ENCODE measurements around the gene ACBD6. TPM values are rescaled to one million over a fixed set of nuclear protein-coding genes. Genes with fewer than 3 reads are reported as not detected.

Gene ACBD6
- total RNA-seq, 1 experiment from 2014 or later = 63.7 TPM

GRCh38 chr1:180510882-180511281 is 8.5 kb upstream of the ACBD6 start:
- H3K27ac ChIP-seq (ENCODE audit: low read depth, low read length, poor library complexity, severe bottlenecking) = no peak overlapping the region
- H3K4me1 ChIP-seq (ENCODE audit: insufficient read depth, low read length, poor library complexity, severe bottlenecking) = no peaks in the 10 kb centered on the region
- H3K4me3 ChIP-seq (ENCODE audit: low read depth, low read length, poor library complexity, severe bottlenecking) = no peak overlapping the region
- intact Hi-C loops (cut with micrococcal nuclease; ENCODE audit: unreplicated experiment) = loop anchor here (10.0 kb wide), 1 partner anchor 914 kb away; no protein-coding TSS in a partner anchor
- no peaks in the 10 kb centered on the region for H3K36me3 ChIP-seq (ENCODE audit: insufficient read depth, low read length, poor library complexity, severe bottlenecking)
- H3K9me3 ChIP-seq (ENCODE audit: low read depth, low read length, poor library complexity, severe bottlenecking) = no peaks in the 10 kb centered on the region
- DNase-seq (ENCODE audit: low spot score) = no peak
- POLR2A ChIA-PET (ENCODE audit: low non-redundant PET) = no interaction called here
- no peaks in the 10 kb centered on the region for H3K27me3 ChIP-seq (replicated peaks; ENCODE audit: insufficient read depth, low read depth, low read length, poor library complexity)
- CTCF ChIA-PET = no interaction called here
- TF ChIP-seq, protein P1, sequence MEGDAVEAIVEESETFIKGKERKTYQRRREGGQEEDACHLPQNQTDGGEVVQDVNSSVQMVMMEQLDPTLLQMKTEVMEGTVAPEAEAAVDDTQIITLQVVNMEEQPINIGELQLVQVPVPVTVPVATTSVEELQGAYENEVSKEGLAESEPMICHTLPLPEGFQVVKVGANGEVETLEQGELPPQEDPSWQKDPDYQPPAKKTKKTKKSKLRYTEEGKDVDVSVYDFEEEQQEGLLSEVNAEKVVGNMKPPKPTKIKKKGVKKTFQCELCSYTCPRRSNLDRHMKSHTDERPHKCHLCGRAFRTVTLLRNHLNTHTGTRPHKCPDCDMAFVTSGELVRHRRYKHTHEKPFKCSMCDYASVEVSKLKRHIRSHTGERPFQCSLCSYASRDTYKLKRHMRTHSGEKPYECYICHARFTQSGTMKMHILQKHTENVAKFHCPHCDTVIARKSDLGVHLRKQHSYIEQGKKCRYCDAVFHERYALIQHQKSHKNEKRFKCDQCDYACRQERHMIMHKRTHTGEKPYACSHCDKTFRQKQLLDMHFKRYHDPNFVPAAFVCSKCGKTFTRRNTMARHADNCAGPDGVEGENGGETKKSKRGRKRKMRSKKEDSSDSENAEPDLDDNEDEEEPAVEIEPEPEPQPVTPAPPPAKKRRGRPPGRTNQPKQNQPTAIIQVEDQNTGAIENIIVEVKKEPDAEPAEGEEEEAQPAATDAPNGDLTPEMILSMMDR (conservative IDR thresholded peaks at IDR 0.05; ENCODE audit: low read depth, low read length) = no peak
- no peak for TF ChIP-seq EZH2 (IDR thresholded peaks at IDR 0.05; ENCODE audit: borderline replicate concordance, low read depth, low read length, poor library complexity, severe bottlenecking)
- BruUV-seq (replicated peaks) = no TSS peak

- no peaks in the 10 kb centered on the region for H3K4me1 ChIP-seq (ENCODE audit: insufficient read depth, low read length, poor library complexity, severe bottlenecking)
- no peak overlapping the region for H3K27ac ChIP-seq (ENCODE audit: low read depth, low read length, poor library complexity, severe bottlenecking)
- H3K27me3 ChIP-seq (replicated peaks; ENCODE audit: insufficient read depth, low read depth, low read length, poor library complexity) = no peaks in the 10 kb centered on the region
- no peaks in the 10 kb centered on the region for H3K9me3 ChIP-seq (ENCODE audit: low read depth, low read length, poor library complexity, severe bottlenecking)
- no peak for TF ChIP-seq EZH2 (IDR thresholded peaks at IDR 0.05; ENCODE audit: borderline replicate concordance, low read depth, low read length, poor library complexity, severe bottlenecking)
- TF ChIP-seq, protein P1 (conservative IDR thresholded peaks at IDR 0.05; ENCODE audit: low read depth, low read length) = no peak
- H3K4me3 ChIP-seq (ENCODE audit: low read depth, low read length, poor library complexity, severe bottlenecking) = no peak overlapping the region
- CTCF ChIA-PET = no interaction called here
- POLR2A ChIA-PET (ENCODE audit: low non-redundant PET) = no interaction called here
- no TSS peak for BruUV-seq (replicated peaks)
- DNase-seq (ENCODE audit: low spot score) = no peak
- intact Hi-C loops (cut with micrococcal nuclease; ENCODE audit: unreplicated experiment) = no loop called here
- no peaks in the 10 kb centered on the region for H3K36me3 ChIP-seq (ENCODE audit: insufficient read depth, low read length, poor library complexity, severe bottlenecking)
These were observed 6.3 kb upstream of the ACBD6 start for GRCh38 chr1:180508725-180509097.

DNA sequence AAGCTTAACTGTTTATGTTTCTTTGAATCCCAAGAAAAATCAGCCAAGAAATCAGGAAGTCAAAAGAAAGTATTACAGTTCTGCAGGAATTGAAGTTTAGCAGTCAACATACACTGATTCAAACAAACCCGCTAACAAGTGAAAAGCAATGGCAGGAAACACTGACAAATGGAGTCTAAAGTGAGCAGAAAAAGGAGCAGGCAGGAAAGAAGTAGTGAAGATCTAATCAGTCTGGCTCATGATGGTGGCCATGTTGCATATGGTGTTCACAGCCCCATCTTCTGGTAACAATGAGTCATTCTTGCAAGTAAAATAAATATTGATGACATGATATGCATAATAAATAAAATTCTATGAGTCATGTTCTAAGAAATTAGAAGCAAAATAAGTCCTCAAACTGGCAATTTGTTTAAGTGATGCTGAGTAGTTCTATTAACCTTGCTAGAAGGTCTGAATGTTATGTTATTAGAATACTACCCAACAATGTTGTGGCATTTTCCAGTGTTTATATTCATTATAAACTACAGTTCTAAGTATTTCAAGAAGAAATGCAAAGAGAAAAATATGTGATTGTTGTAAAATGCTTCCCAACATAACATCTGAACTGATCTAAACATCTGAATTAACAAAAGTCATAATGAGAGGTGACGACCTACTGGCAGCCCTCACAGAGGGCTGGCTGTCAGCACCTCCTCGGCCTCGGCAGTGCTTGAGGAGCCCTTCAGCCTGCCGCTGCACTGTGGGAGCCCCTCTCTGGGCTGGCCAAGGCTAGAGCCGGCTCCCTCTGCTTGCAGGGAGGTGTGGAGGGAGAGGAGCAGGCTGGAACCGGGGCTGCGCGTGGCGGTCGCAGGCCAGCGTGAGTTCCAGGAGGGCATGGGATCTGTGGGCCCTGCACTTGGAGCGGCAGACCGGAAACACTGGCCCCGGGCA is 5.7 kb upstream of the ACBD6 start:
- DNase-seq (ENCODE audit: low spot score) = peak; percentile 29
- Histone ChIP-seq H3K9me3 (ENCODE audit: low read depth, low read length, poor library complexity, severe bottlenecking) (no peaks in the 10 kb centered on the region), H3K27ac (ENCODE audit: low read depth, low read length, poor library complexity, severe bottlenecking) (no peak overlapping the region), H3K36me3 (ENCODE audit: insufficient read depth, low read length, poor library complexity, severe bottlenecking) (no peaks in the 10 kb centered on the region), H3K4me1 (ENCODE audit: insufficient read depth, low read length, poor library complexity, severe bottlenecking) (peaks cover 4% of the 10 kb centered on the region), H3K4me3 (ENCODE audit: low read depth, low read length, poor library complexity, severe bottlenecking) (no peak overlapping the region), H3K27me3 (replicated peaks; ENCODE audit: insufficient read depth, low read depth, low read length, poor library complexity) (no peaks in the 10 kb centered on the region)
- CTCF ChIA-PET = no interaction called here
- no TSS peak for BruUV-seq (replicated peaks)
- POLR2A ChIA-PET (ENCODE audit: low non-redundant PET) = interaction anchor here (0.6 kb wide), 1 partner anchor 415 kb away, joined by 4 read pairs; no protein-coding TSS in a partner anchor
- intact Hi-C loops (cut with micrococcal nuclease; ENCODE audit: unreplicated experiment) = no loop called here
- TF ChIP-seq, protein P1 (conservative IDR thresholded peaks at IDR 0.05; ENCODE audit: low read depth, low read length) = peak; percentile 33; the same call in 1 of the 2 replicates
- no peak for TF ChIP-seq EZH2 (IDR thresholded peaks at IDR 0.05; ENCODE audit: borderline replicate concordance, low read depth, low read length, poor library complexity, severe bottlenecking)
